GM10266 (cell line): Measurements from ENCODE around the gene NAP1L4.

Experiments used
- DNase-seq: peaks from one replicate; pipeline ENCODE4 v3.0.0; 2012; ENCODE audit errors: extremely low spot score
- CTCF ChIP-seq: IDR thresholded peaks from 2 replicates; pipeline ENCODE4 v1.5.1; 2012; ENCODE audit warnings: mild to moderate bottlenecking, low read depth; ENCODE audit not compliant: control insufficient read depth, insufficient read depth; ENCODE audit errors: missing control alignments

The NAP1L4 gene

GRCh38 chr11:2932850-2933251 is 59.3 kb downstream of the NAP1L4 start:
- no peak for DNase-seq
- no peak for TF ChIP-seq CTCF

GRCh38 chr11:2931771-2932738 is 60.1 kb downstream of the NAP1L4 start:
- no peak for TF ChIP-seq CTCF
- DNase-seq: peak; percentile 18

GRCh38 chr11:2931420-2931746 is 60.7 kb downstream of the NAP1L4 start:
- peak; percentile 22 for DNase-seq

GRCh38 chr11:2930704-2931419 is 61.3 kb downstream of the NAP1L4 start:
- peak; percentile 85 for DNase-seq
- TF ChIP-seq CTCF: peak; percentile 81

More at GRCh38 chr11:2931420-2931746, 60.7 kb downstream of the NAP1L4 start:
- TF ChIP-seq CTCF: no peak

GRCh38 chr11:2929950-2930703 is 62.0 kb downstream of the NAP1L4 start:
- peak; percentile 87 for DNase-seq
- peak; percentile 52 for TF ChIP-seq CTCF

- peak; percentile 78 for DNase-seq
- TF ChIP-seq CTCF: no peak
These were observed 62.6 kb downstream of the NAP1L4 start for GRCh38 chr11:2929531-2929949.
